CD4-positive, alpha-beta T cell treated with Interleukin-4 for 1 hour (primary cell): ENCODE results near the gene EEFSEC.

Experiments
- DNase-seq, 2 donors: peaks; one replicate each; pipeline ENCODE4 v3.0.0-alpha.2; 2020 to 2022

EEFSEC gene

DNA sequence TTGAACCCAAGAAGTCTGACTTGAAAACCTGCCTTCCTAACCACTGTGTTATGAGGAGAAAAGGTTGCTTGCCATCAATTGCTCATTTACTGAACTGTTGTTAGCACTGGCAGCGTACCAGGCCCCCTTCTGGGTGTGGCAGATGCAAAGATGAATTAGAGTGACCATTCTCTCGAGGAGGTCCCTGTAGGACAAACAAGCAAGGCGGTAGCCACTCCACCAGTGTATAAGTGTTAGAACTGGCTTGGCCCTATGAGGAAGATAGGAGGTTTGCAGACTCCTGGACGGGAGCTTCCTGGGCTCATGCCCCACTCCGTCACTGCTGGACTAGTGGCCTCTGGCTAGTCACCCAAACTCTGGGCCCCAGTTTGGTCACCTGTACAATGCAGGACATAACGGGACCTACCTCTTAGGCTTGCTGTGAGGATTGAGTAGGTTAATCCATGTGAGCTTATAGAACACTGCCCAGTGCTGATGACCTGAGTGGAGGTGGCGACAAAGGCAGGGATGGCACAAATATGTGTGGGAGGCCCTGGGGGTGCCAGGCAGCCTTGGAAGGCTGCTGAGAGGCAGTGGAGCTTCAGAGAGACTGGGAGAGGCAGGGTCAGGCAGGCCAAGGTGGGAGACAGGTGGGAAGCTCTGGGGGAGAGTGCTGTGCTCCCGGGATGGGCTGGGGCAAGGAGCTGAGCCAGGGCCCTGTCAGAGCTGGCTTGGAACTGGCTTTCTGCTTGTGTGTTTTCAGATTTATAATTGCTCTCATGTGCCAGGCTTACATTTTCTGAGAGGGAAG, 167.5 kb downstream of the EEFSEC start:
- DNase-seq = peak in 1 of 2 donors; percentile 8

- DNase-seq = no peak
These were observed 168.1 kb downstream of the EEFSEC start for GRCh38 chr3:128321418-128321817.

GRCh38 chr3:128322030-128323022, 169.0 kb downstream of the EEFSEC start:
- peak; percentile 65 to 67 for DNase-seq

- DNase-seq = no peak
These were observed 170.2 kb downstream of the EEFSEC start for GRCh38 chr3:128323206-128324081.

DNA sequence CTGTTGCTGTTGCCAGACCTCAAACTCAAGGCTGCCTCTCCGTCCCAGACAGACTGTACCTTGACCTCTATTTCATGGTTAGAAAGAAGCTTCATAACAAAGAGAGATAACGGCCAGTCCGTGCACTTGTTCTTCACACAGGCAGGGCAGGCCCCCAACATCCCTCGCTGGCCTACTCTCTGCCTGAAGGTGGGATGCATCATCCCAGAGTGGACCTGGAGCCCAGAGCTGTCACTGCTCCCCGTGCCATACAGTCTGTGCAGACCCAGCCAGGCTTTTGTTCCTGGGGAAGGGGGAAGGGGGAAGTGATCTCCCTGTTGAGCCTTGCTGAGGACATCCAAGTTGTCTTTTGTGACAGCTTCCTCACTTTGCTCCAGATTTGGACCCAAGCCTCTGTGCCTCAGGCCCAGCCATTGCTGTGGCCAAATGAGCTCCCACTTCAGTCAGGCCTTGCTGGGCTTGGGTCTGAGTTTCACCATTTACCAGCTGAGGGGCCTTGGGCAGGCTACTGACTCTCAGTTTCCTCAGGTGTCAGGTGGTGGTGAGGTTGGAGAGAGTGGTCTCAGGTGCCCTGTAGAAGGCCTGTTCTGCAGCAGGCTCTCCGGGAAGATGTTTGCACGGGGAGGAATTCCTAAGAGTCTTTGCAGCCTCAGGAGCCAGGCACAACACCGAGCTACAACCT, 171.8 kb downstream of the EEFSEC start:
- DNase-seq = no peak

GRCh38 chr3:128326051-128326823, 173.0 kb downstream of the EEFSEC start:
- no peak for DNase-seq

GRCh38 chr3:128327606-128328031, 174.3 kb downstream of the EEFSEC start:
- DNase-seq = no peak

GRCh38 chr3:128328546-128329458, 175.5 kb downstream of the EEFSEC start:
- peak in 1 of 2 donors; percentile 6 for DNase-seq

- no peak for DNase-seq
These were observed 176.4 kb downstream of the EEFSEC start for GRCh38 chr3:128329491-128330213.

DNA sequence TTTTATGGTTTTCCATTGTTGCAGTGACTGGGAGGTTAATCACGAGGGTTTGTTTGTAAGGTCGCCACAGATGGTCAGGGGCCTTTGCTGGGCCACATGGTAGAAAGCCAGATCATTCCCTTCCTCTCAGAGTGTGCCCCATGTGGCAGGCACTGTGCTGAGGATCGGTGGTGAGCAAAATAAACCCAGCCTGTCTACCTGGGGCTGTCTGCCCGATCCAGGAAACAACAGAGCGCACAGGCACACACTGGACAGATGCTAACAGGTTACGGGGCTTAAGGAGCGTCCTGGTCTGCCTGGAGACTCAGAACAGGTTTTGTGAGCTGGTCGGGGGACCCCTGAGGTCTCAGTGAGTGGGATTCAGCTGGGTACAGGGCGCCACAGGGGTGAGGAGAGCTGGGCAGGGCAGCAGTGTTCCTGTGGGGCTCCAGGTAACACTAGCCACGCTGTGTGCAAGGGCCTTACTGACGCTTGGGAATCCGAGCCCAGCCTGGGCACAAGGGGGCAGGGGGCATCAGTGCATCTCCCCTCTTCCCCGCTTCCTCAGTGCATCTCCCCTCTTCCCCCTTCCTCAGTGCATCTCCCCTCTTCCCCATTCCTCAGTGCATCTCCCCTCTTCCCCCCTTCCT, 177.0 kb downstream of the EEFSEC start:
- DNase-seq = no peak

DNA sequence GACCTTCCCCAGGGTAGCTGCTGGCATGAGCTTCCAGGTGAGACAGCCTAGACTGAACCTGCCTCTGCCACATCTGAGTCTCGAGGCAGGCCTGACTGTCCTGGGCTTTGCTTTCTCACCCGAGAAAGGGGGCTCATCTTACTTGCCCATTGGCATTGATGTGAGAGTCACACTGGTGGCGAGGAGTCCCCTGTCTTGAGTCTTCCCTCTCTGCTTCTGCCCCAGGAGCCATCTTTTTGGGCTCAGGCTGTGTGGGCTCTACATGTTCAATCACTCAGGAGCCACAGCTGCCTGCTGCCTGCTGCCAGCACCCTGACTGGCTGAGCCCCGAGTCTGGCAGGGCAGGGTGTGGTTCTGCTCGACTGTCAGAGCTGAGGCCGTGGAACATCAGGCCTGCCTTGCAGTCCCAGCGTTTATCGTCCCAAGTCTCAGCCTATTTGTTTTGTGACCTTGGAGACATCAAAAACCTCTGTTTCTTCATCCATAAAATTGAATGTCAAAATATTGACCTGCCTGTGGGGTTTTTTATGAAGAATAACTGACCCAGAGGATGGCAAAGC, 180.9 kb downstream of the EEFSEC start:
- no peak for DNase-seq

GRCh38 chr3:128334766-128335165, 181.5 kb downstream of the EEFSEC start:
- DNase-seq = no peak

GRCh38 chr3:128335621-128336296, 182.5 kb downstream of the EEFSEC start:
- no peak for DNase-seq

- DNase-seq = no peak
These were observed 183.3 kb downstream of the EEFSEC start for GRCh38 chr3:128336337-128337156.

DNA sequence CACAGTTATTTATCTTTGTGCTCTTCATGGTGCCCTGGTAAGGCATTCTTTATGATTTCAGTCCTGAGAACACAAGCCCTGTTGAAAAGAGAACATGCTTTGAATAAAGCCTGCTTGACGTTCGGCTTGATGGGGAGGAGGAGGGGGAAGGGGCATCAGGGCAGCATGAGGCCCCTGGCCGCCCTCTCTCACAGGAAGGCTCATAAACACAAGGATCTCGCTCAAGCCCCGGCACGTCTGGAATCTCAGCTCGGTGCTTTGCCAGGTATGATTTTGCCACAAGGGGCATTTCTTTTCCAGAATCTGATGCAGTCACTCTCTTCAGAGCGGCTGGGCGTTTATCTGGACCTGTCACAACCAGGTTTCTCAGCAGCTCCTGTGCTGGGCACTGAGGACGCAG, 184.0 kb downstream of the EEFSEC start:
- DNase-seq = no peak

DNA sequence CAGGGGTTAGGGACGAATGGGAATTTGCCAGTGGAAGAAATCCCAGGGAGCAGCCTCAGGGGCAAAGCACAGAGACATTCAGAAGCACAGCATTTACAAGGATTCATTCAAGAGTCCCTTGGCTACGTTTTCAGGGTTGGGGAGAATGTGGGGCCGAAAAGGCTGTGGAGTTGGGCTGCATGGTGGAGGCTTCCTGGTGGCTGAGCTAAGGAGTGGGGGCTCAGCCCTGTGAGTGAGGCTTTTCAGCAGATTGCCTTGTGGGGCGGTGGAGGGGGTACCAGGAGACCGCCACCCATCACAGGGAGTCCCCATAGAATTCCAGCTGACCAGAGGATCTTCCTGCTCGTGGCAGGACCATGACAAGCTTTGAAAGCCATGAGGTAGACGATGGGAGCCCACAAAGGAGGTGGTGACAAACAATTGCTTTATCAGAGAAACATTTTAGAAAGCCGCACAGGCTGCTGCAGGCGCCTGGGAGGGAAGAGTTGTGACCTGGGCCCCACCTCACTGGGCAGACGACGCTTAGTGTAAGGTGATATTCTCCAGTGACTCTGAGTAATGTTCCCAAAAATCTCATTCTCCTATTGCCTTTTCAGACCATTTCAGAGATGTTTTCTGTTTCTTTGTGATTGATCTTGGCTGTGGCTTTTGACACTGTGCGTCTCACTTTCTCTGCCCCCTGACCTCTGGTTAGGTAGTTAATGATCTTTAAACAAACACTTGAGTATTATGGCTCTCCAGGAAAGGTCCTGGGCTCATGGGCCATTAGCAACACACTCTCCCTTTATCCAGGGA, 185.5 kb downstream of the EEFSEC start:
- no peak for DNase-seq
